H9 (cell line): ENCODE measurements around the gene VSTM4. TPM values are rescaled to one million over a fixed set of nuclear protein-coding genes. Genes with fewer than 3 reads are reported as not detected.
A peak's percentile ranks its signal among the peaks of the same experiment; 100 is the strongest.

ENCODE experiments used
- DNase-seq: peaks from one replicate; pipeline ENCODE4 v3.0.0-alpha.2; 2017
- H2AFZ ChIP-seq: one replicate; pipeline ENCODE4 v1.6.1; 2013; ENCODE audit warnings: mild to moderate bottlenecking, low read length, control low read depth, moderate library complexity
- H2AK5ac ChIP-seq: 2 replicates; pipeline ENCODE4 v1.6.1; 2013; ENCODE audit warnings: low read length, control low read depth, mixed read lengths; ENCODE audit not compliant: insufficient read length
- H2BK120ac ChIP-seq: one replicate; pipeline ENCODE4 v1.6.1; 2013; ENCODE audit warnings: low read depth, mild to moderate bottlenecking, low read length, control low read depth, inconsistent platforms; ENCODE audit not compliant: poor library complexity, severe bottlenecking
- H2BK12ac ChIP-seq: 2 replicates; pipeline ENCODE4 v1.6.1; 2013; ENCODE audit warnings: low read length, control low read depth, mixed read lengths, low read depth; ENCODE audit not compliant: insufficient read length
- H2BK15ac ChIP-seq: 2 replicates; pipeline ENCODE4 v1.6.1; 2013; ENCODE audit warnings: low read depth, low read length, control low read depth
- H2BK20ac ChIP-seq: one replicate; pipeline ENCODE4 v1.6.1; 2013; ENCODE audit warnings: low read depth, mild to moderate bottlenecking, low read length, control low read depth, inconsistent platforms; ENCODE audit not compliant: poor library complexity, severe bottlenecking
- H2BK5ac ChIP-seq: 2 replicates; pipeline ENCODE4 v1.6.1; 2013; ENCODE audit warnings: low read length, control low read depth, mixed read lengths; ENCODE audit not compliant: insufficient read length
- H3K14ac ChIP-seq: 2 replicates; pipeline ENCODE4 v1.6.1; 2013; ENCODE audit warnings: low read length, control low read depth; ENCODE audit not compliant: insufficient read depth
- H3K18ac ChIP-seq: 2 replicates; pipeline ENCODE4 v1.6.1; 2013; ENCODE audit warnings: low read depth, mild to moderate bottlenecking, mixed read lengths, low read length, control low read depth; ENCODE audit not compliant: insufficient read length
- H3K23ac ChIP-seq: 2 replicates; pipeline ENCODE4 v1.6.1; 2013; ENCODE audit warnings: low read length, control low read depth, mixed read lengths, low read depth; ENCODE audit not compliant: insufficient read length
- H3K23me2 ChIP-seq: 2 replicates; pipeline ENCODE4 v1.6.1; 2013; ENCODE audit warnings: low read depth, mild to moderate bottlenecking, mixed read lengths, low read length, control low read depth; ENCODE audit not compliant: insufficient read length, poor library complexity, severe bottlenecking
- H3K27ac ChIP-seq: 2 replicates; pipeline ENCODE4 v1.5.1; 2013; ENCODE audit warnings: low read length, control low read depth, mixed read lengths, low read depth; ENCODE audit not compliant: insufficient read length
- H3K27me3 ChIP-seq: 2 replicates; pipeline ENCODE4 v1.6.1; 2013; ENCODE audit warnings: low read length, control low read depth, inconsistent platforms; ENCODE audit not compliant: insufficient read depth
- H3K4ac ChIP-seq: 2 replicates; pipeline ENCODE4 v1.6.1; 2013; ENCODE audit warnings: low read depth, mild to moderate bottlenecking, control low read depth, inconsistent platforms, low read length, moderate library complexity
- H3K4me1 ChIP-seq: 2 replicates; pipeline ENCODE4 v1.6.1; 2013; ENCODE audit warnings: low read length, control low read depth, inconsistent platforms; ENCODE audit not compliant: insufficient read depth
- H3K4me2 ChIP-seq: 2 replicates; pipeline ENCODE4 v1.6.1; 2013; ENCODE audit warnings: low read length, control low read depth, mixed read lengths; ENCODE audit not compliant: insufficient read length, insufficient read depth
- H3K56ac ChIP-seq: 2 replicates; pipeline ENCODE4 v1.6.1; 2013; ENCODE audit warnings: low read depth, mild to moderate bottlenecking, mixed read lengths, low read length, control low read depth; ENCODE audit not compliant: insufficient read length
- H3K79me1 ChIP-seq: 2 replicates; pipeline ENCODE4 v1.6.1; 2013; ENCODE audit warnings: low read depth, mild to moderate bottlenecking, moderate library complexity, low read length, control low read depth, inconsistent platforms; ENCODE audit not compliant: insufficient read depth, poor library complexity, severe bottlenecking
- H3K79me2 ChIP-seq: 2 replicates; pipeline ENCODE4 v1.6.1; 2013; ENCODE audit warnings: low read length, control low read depth, inconsistent platforms; ENCODE audit not compliant: insufficient read depth
- H3K9ac ChIP-seq: 2 replicates; pipeline ENCODE4 v1.6.1; 2013; ENCODE audit warnings: low read length, control low read depth, mixed read lengths; ENCODE audit not compliant: insufficient read length; ENCODE audit errors: extremely low read depth
- H3K9me3 ChIP-seq: one replicate; pipeline ENCODE4 v1.6.1; 2013; ENCODE audit warnings: low read depth, low read length, inconsistent platforms; ENCODE audit not compliant: control insufficient read depth
- H3T11ph ChIP-seq: one replicate; pipeline ENCODE4 v1.6.1; 2013; ENCODE audit warnings: mild to moderate bottlenecking, low read length, control low read depth, inconsistent platforms
- H4K20me1 ChIP-seq: one replicate; pipeline ENCODE4 v1.6.1; 2013; ENCODE audit not compliant: control insufficient read depth, insufficient read length, insufficient read depth
- H4K5ac ChIP-seq: 2 replicates; pipeline ENCODE4 v1.6.1; 2013; ENCODE audit warnings: low read depth, mild to moderate bottlenecking, mixed read lengths, low read length, control low read depth; ENCODE audit not compliant: insufficient read length
- H4K8ac ChIP-seq: replicated peaks from 2 replicates; pipeline ENCODE4 v1.6.1; 2013; ENCODE audit warnings: low read length, control low read depth, mixed read lengths, low read depth; ENCODE audit not compliant: insufficient read length
- H4K91ac ChIP-seq: 2 replicates; pipeline ENCODE4 v1.6.1; 2013; ENCODE audit warnings: low read depth, mild to moderate bottlenecking, moderate library complexity, mixed read lengths, low read length, control low read depth; ENCODE audit not compliant: insufficient read length
- H3K27ac Mint-ChIP-seq, 3 experiments: 2 replicates in 2 of 3; 3 replicates in 1 of 3; pipeline ENCODE4 v1.8.0; 2020 to 2021; ENCODE audit warnings: mixed read lengths in 3 of 3, mild to moderate bottlenecking in 1 of 3, moderate library complexity in 1 of 3
- H3K27me3 Mint-ChIP-seq: 2 replicates; pipeline ENCODE4 v1.8.0; 2021; ENCODE audit warnings: low read depth, mild to moderate bottlenecking, moderate library complexity, mixed read lengths
- H3K36me3 Mint-ChIP-seq, 3 experiments: 2 replicates in 2 of 3; 3 replicates in 1 of 3; pipeline ENCODE4 v1.8.0; 2020 to 2021; ENCODE audit warnings: low read depth in 3 of 3, mixed read lengths in 3 of 3; ENCODE audit not compliant: insufficient read depth in 1 of 3
- H3K4me1 Mint-ChIP-seq, 2 experiments: 2 replicates each; pipeline ENCODE4 v1.8.0; 2020; ENCODE audit warnings: mixed read lengths in 2 of 2
- H3K4me3 Mint-ChIP-seq, 2 experiments: 2 replicates in 1 of 2; 3 replicates in 1 of 2; pipeline ENCODE4 v1.8.0; 2020 to 2021; ENCODE audit warnings: mild to moderate bottlenecking in 2 of 2, mixed read lengths in 2 of 2, moderate library complexity in 1 of 2
- H3K9me3 Mint-ChIP-seq, 2 experiments: 2 replicates in 1 of 2; 3 replicates in 1 of 2; pipeline ENCODE4 v1.8.0; 2020; ENCODE audit warnings: mild to moderate bottlenecking in 2 of 2, mixed read lengths in 2 of 2, moderate library complexity in 1 of 2
- WGBS: extraction: QIAGEN DNeasy Blood & Tissue Kit; methylation state at CpG from one replicate; pipeline ENCODE4 v1.1.7; 2013; ENCODE audit warnings: missing lambda C conversion rate, low lambda C conversion rate, mixed read lengths; ENCODE audit not compliant: insufficient read length; ENCODE audit errors: extremely low coverage; 5-methylcytosine and 5-hydroxymethylcytosine counted together
- total RNA-seq: library from RNA; stranded (reverse); gene quantifications from 2 replicates; pipeline ENCODE4 v1.2.1, GENCODE V29; 2021
- TF ChIP-seq, protein P1 (sequence below): fragments of 200-600 bp; sonication (generic); conservative IDR thresholded peaks from 3 replicates; pipeline ENCODE4 v1.8.0; 2021; ENCODE audit warnings: antibody characterized with exemption, mild to moderate bottlenecking

The VSTM4 gene
- total RNA-seq, 1 experiment from 2014 or later: 0.44 TPM

DNA sequence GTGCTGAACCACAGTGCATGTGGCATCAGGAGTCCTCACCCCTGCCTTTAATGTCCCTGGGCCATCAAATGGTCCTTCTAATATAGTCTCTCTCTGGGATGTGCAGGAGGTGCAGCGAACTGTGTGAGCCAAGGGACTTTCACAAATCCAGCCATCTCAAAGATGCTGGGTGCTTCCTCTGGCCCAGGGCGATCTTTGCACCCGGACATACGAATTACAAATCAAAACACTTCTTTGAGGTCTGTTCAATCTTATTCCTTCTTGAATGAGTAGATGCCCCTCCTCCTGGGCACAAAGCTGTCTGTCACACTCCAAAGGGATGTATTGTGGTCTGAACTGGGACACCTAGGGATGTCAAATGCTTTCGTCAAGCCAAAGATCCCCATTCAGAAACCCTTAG is 60.6 kb downstream of the VSTM4 start:
- Histone ChIP-seq H3K18ac (no peak overlapping the region), H2BK12ac (no peak overlapping the region), H4K20me1 (no peaks in the 10 kb centered on the region), H3K23me2 (no peaks in the 10 kb centered on the region), H3K79me2 (no peaks in the 10 kb centered on the region), H3K4me2 (no peak overlapping the region), H2AFZ (no peak overlapping the region), H3K56ac (no peak overlapping the region), H2BK120ac (no peak overlapping the region), H4K8ac (no peak overlapping the region), H3T11ph (no peak overlapping the region), H2BK15ac (no peak overlapping the region), H3K14ac (no peak overlapping the region), H2BK20ac (no peak overlapping the region), H4K5ac (peak overlapping the region; percentile 46), H3K27me3 (no peaks in the 10 kb centered on the region), H3K4me1 (0 out of 2 replicates have a peak, but pooled peaks cover 2% of the 10 kb centered on the region), H4K91ac (no peak overlapping the region), H2BK5ac (no peak overlapping the region), H3K27ac (no peak overlapping the region), H3K4ac (no peak overlapping the region), H3K9me3 (no peaks in the 10 kb centered on the region), H3K79me1 (no peaks in the 10 kb centered on the region), H3K23ac (no peak overlapping the region), H2AK5ac (no peak overlapping the region), H3K9ac (no peak overlapping the region)
- no peaks in the 10 kb centered on the region; the same call in 1 of the 2 replicates for H3K27me3 Mint-ChIP-seq
- H3K9me3 Mint-ChIP-seq: peaks cover 0 to 2% of the 10 kb centered on the region in 2 experiments; a peak in 1 of 5 replicates
- TF ChIP-seq, protein P1, sequence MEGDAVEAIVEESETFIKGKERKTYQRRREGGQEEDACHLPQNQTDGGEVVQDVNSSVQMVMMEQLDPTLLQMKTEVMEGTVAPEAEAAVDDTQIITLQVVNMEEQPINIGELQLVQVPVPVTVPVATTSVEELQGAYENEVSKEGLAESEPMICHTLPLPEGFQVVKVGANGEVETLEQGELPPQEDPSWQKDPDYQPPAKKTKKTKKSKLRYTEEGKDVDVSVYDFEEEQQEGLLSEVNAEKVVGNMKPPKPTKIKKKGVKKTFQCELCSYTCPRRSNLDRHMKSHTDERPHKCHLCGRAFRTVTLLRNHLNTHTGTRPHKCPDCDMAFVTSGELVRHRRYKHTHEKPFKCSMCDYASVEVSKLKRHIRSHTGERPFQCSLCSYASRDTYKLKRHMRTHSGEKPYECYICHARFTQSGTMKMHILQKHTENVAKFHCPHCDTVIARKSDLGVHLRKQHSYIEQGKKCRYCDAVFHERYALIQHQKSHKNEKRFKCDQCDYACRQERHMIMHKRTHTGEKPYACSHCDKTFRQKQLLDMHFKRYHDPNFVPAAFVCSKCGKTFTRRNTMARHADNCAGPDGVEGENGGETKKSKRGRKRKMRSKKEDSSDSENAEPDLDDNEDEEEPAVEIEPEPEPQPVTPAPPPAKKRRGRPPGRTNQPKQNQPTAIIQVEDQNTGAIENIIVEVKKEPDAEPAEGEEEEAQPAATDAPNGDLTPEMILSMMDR: no peak
- H3K4me1 Mint-ChIP-seq: peaks cover 3% of the 10 kb centered on the region in 2 experiments
- no peaks in the 10 kb centered on the region for H3K36me3 Mint-ChIP-seq
- H3K4me3 Mint-ChIP-seq: no peak overlapping the region
- H3K27ac Mint-ChIP-seq: no peak overlapping the region
- WGBS: no CpG with 5 or more reads among the region's 5 CpGs
- no peak for DNase-seq
